Measurements from ENCODE around the gene SLC38A10. TPM values are rescaled to one million over a fixed set of nuclear protein-coding genes. Genes with fewer than 3 reads are reported as not detected.

The SLC38A10 gene
- total RNA-seq, 4 donors from 2014 or later, result 37.8 to 49.8 (median 45.3) TPM

GRCh38 chr17:81223762-81224130, 71.4 kb downstream of the SLC38A10 start:
- H3K4me3 ChIP-seq, result peak overlapping the region; percentile 18 to 82 (median 64)
- 45 to 56% methylated on average over 11 of the region's 11 CpGs for WGBS, 2 donors
- DNase-seq, result no peak

GRCh38 chr17:81222906-81223761, 72.0 kb downstream of the SLC38A10 start, which contains the start of gene CEP131:
Gene CEP131 (minus strand): TSS chr17:81222965. CDS start chr17:81220056, 2,909 bp downstream.
- H3K36me3 ChIP-seq, result peaks cover 0 to 15% (median 0%) of the 10 kb centered on the region in 3 donors
- no peaks in the 10 kb centered on the region for H3K27me3 ChIP-seq
- peak in 1 of 4 donors; percentile 18 for TF ChIP-seq POLR2A (IDR thresholded peaks at IDR 0.05)
- no peak for TF ChIP-seq CTCF (IDR thresholded peaks at IDR 0.05)
- 2 to 5% methylated on average over 28 to 33 of the region's 79 CpGs for WGBS, 2 donors
- H3K27ac ChIP-seq, result peak within 1 kb of the TSS; percentile 35 to 71 (median 61)
- H3K9me3 ChIP-seq, result no peaks in the 10 kb centered on the region
- intact Hi-C loops (cut with DNase I), result no loop called here
- peak; percentile 95 for DNase-seq
- peak within 1 kb of the TSS; percentile 51 to 82 (median 68) for H3K4me3 ChIP-seq
- H3K4me1 ChIP-seq, result peaks cover 17 to 26% (median 22%) of the 10 kb centered on the region in 3 donors

More at GRCh38 chr17:81223762-81224130, 71.4 kb downstream of the SLC38A10 start:
- TF ChIP-seq POLR2A (IDR thresholded peaks at IDR 0.05) (no peak), CTCF (IDR thresholded peaks at IDR 0.05) (no peak)
- peaks cover 17 to 26% (median 22%) of the 10 kb centered on the region in 3 donors for H3K4me1 ChIP-seq
- peak overlapping the region; percentile 28 to 69 (median 41) for H3K27ac ChIP-seq
- H3K27me3 ChIP-seq, result no peaks in the 10 kb centered on the region
- peaks cover 0 to 17% (median 0%) of the 10 kb centered on the region in 3 donors for H3K36me3 ChIP-seq
- no peaks in the 10 kb centered on the region for H3K9me3 ChIP-seq
- intact Hi-C loops (cut with DNase I), result no loop called here

- no peaks in the 10 kb centered on the region for H3K9me3 ChIP-seq
- peak overlapping the region; percentile 51 to 82 (median 68) for H3K4me3 ChIP-seq
- H3K27me3 ChIP-seq, result no peaks in the 10 kb centered on the region
- intact Hi-C loops (cut with DNase I), result no loop called here
- peak overlapping the region; percentile 21 to 71 (median 43) for H3K27ac ChIP-seq
- peaks cover 17 to 26% (median 22%) of the 10 kb centered on the region in 3 donors for H3K4me1 ChIP-seq
- TF ChIP-seq CTCF (IDR thresholded peaks at IDR 0.05), result no peak
- TF ChIP-seq POLR2A (IDR thresholded peaks at IDR 0.05), result no peak
- no peak for DNase-seq
- 0% methylated on average over 8 of the region's 30 CpGs; no CpG with 5 or more reads in 1 of the 2 donors for WGBS, 2 donors
- H3K36me3 ChIP-seq, result peaks cover 0 to 15% (median 0%) of the 10 kb centered on the region in 3 donors
These were observed 72.5 kb downstream of the SLC38A10 start for GRCh38 chr17:81222620-81222905.

GRCh38 chr17:81221842-81222619, 73.1 kb downstream of the SLC38A10 start:
- H3K4me3 ChIP-seq, result peak overlapping the region; percentile 51 to 82 (median 68)
- peak overlapping the region in 3 of 4 donors; percentile 21 to 71 (median 53) for H3K27ac ChIP-seq
- peaks cover 0 to 15% (median 0%) of the 10 kb centered on the region in 3 donors for H3K36me3 ChIP-seq
- no peaks in the 10 kb centered on the region for H3K27me3 ChIP-seq
- no peak for DNase-seq
- H3K4me1 ChIP-seq, result peaks cover 17 to 26% (median 22%) of the 10 kb centered on the region in 3 donors
- no peaks in the 10 kb centered on the region for H3K9me3 ChIP-seq
- TF ChIP-seq CTCF (IDR thresholded peaks at IDR 0.05), result no peak
- TF ChIP-seq POLR2A (IDR thresholded peaks at IDR 0.05), result no peak
- intact Hi-C loops (cut with DNase I), result no loop called here
- 0 to 6% methylated on average over 5 to 7 of the region's 24 CpGs for WGBS, 2 donors
